ENCODE data around the gene C1orf53.

The C1orf53 gene

DNA sequence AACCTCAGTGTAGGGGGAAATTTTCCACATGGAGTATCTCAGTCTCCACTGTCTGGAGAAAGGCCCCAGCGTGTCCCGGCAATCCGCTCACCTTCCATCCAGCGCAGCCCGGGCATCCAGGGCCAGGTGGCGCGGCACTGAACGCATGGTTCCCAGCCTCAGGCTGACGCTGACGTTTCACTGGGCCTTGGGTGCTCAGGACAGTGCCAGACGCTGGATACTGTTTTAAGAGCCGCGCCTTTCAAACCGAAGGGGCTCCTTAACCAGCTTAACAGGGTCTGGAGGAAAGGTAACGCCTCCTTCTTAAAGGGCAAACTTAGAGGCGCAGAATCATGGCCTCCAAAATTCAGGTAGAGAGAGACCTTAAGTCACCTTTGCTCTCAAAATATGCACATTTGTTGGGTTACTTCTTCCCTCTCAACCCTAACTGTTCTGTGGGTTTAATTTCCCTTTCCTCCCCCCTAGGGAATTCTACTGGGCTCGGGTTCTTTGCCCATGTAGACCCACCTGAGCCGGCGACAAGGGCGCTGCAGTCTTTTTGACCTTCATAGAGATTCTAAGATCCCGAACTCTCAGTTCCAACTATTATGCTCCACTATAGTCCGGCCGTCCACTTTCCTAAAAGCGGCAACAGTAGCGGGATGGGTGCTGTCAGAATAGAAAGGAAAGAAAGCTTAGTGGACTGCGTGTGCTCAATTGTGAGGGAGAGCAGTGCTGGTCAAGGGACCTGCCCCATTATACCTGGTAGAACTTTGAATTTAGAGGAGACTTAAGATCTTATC, 11.3 kb downstream of the C1orf53 start:
- Histone ChIP-seq H3K4me1 (ENCODE audit: insufficient read depth, low read length) (peaks cover 31% of the 10 kb centered on the region), H3K4me2 (ENCODE audit: insufficient read depth, low read length) (no peak overlapping the region), H4K20me1 (ENCODE audit: insufficient read depth, low read length) (no peaks in the 10 kb centered on the region), H3K9me3 (ENCODE audit: insufficient read depth, low read length, severe bottlenecking) (no peaks in the 10 kb centered on the region), H3K9ac (ENCODE audit: low read depth, low read length) (no peak overlapping the region), H2AFZ (ENCODE audit: low read depth, low read length) (no peak overlapping the region), H3K79me2 (ENCODE audit: insufficient read depth, low read length) (no peaks in the 10 kb centered on the region), H3K36me3 (ENCODE audit: insufficient read depth, low read length) (no peaks in the 10 kb centered on the region), H3K4me3 (ENCODE audit: low read depth in 1 of 2, low read length in 2 of 2) (no peak overlapping the region), H3K27ac (ENCODE audit: low read length) (no peak overlapping the region), H3K27me3 (ENCODE audit: insufficient read depth, low read length, poor library complexity) (peaks cover 14% of the 10 kb centered on the region)
- TF ChIP-seq EZH2 (IDR thresholded peaks at IDR 0.05; ENCODE audit: borderline replicate concordance, low read depth, low read length, severe bottlenecking): no peak
- TF ChIP-seq, protein P1, sequence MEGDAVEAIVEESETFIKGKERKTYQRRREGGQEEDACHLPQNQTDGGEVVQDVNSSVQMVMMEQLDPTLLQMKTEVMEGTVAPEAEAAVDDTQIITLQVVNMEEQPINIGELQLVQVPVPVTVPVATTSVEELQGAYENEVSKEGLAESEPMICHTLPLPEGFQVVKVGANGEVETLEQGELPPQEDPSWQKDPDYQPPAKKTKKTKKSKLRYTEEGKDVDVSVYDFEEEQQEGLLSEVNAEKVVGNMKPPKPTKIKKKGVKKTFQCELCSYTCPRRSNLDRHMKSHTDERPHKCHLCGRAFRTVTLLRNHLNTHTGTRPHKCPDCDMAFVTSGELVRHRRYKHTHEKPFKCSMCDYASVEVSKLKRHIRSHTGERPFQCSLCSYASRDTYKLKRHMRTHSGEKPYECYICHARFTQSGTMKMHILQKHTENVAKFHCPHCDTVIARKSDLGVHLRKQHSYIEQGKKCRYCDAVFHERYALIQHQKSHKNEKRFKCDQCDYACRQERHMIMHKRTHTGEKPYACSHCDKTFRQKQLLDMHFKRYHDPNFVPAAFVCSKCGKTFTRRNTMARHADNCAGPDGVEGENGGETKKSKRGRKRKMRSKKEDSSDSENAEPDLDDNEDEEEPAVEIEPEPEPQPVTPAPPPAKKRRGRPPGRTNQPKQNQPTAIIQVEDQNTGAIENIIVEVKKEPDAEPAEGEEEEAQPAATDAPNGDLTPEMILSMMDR (IDR thresholded peaks at IDR 0.05; ENCODE audit: borderline replicate concordance, extremely low read depth, low read length, poor library complexity, severe bottlenecking): no peak
- DNase-seq (no peak), ATAC-seq (ENCODE audit: insufficient read depth, low read depth) (no peak)

DNA sequence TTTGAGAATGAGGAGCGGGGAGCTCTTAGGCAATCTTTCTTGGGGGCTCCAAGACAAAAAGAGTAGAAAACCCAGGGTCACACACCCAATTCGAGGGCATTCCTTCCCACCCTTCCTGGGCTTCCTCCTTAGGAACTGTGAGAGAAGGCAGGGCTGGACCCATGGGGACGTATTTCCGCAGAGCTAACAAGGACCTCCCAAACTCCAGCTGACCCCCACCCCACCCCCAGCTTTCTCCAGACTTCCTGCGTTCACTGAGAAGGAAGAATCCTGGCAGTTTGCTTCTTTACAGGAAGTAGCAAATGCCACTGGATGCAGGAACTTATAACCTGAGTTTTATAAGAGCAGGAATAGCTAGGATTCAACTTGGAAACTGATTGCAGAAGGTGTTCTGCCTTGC, 12.1 kb downstream of the C1orf53 start:
- H3K4me1 ChIP-seq (ENCODE audit: insufficient read depth, low read length): peaks cover 23% of the 10 kb centered on the region
- no peaks in the 10 kb centered on the region for H4K20me1 ChIP-seq (ENCODE audit: insufficient read depth, low read length)
- DNase-seq: no peak
- no peak overlapping the region for H3K4me2 ChIP-seq (ENCODE audit: insufficient read depth, low read length)
- no peak overlapping the region for H3K4me3 ChIP-seq (ENCODE audit: low read depth in 1 of 2, low read length in 2 of 2)
- no peak overlapping the region for H3K9ac ChIP-seq (ENCODE audit: low read depth, low read length)
- ATAC-seq (ENCODE audit: insufficient read depth, low read depth): no peak
- H3K27ac ChIP-seq (ENCODE audit: low read length): no peak overlapping the region
- no peaks in the 10 kb centered on the region for H3K9me3 ChIP-seq (ENCODE audit: insufficient read depth, low read length, severe bottlenecking)
- H3K79me2 ChIP-seq (ENCODE audit: insufficient read depth, low read length): no peaks in the 10 kb centered on the region
- H3K27me3 ChIP-seq (ENCODE audit: insufficient read depth, low read length, poor library complexity): peaks cover 14% of the 10 kb centered on the region
- TF ChIP-seq, protein P1 (IDR thresholded peaks at IDR 0.05; ENCODE audit: borderline replicate concordance, extremely low read depth, low read length, poor library complexity, severe bottlenecking): no peak
- no peak for TF ChIP-seq EZH2 (IDR thresholded peaks at IDR 0.05; ENCODE audit: borderline replicate concordance, low read depth, low read length, severe bottlenecking)
- no peaks in the 10 kb centered on the region for H3K36me3 ChIP-seq (ENCODE audit: insufficient read depth, low read length)
- no peak overlapping the region; the same call in 1 of the 2 replicates for H2AFZ ChIP-seq (ENCODE audit: low read depth, low read length)

DNA sequence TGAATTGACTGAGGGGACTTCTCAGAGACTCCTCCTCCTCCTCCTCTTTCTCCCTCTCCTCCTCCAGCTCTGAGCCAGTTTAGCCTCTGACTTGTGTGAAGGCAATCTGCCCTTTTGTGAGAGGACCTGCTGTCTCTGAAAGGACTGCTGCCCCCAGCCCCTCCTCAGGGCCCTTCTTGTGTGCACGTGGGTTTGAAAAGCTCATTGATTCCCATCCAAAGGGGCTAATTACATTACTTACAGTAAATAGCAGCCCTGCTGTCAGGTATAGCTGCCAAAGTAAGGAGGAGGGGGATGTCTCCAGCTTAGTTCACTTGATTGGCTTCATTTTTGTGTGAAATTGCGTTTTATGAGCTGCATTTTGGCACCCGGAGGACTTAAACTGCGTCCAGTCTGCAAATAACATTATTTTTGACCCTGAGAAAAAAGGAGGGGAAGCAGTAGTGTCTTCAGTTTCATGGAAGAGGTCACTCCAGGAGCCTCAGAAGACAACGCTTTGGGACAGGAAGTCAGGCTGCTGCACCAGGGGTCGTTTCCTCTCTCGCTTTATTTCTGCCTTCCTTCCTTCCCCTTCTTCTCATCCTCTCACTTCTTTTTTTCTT, 12.9 kb downstream of the C1orf53 start:
- H3K27me3 ChIP-seq (ENCODE audit: insufficient read depth, low read length, poor library complexity): peaks cover 14% of the 10 kb centered on the region
- H3K27ac ChIP-seq (ENCODE audit: low read length): no peak overlapping the region
- H3K36me3 ChIP-seq (ENCODE audit: insufficient read depth, low read length): no peaks in the 10 kb centered on the region
- peaks cover 14% of the 10 kb centered on the region for H3K4me1 ChIP-seq (ENCODE audit: insufficient read depth, low read length)
- DNase-seq (no peak), ATAC-seq (ENCODE audit: insufficient read depth, low read depth) (no peak)
- H4K20me1 ChIP-seq (ENCODE audit: insufficient read depth, low read length): no peaks in the 10 kb centered on the region
- no peak for TF ChIP-seq EZH2 (IDR thresholded peaks at IDR 0.05; ENCODE audit: borderline replicate concordance, low read depth, low read length, severe bottlenecking)
- TF ChIP-seq, protein P1 (IDR thresholded peaks at IDR 0.05; ENCODE audit: borderline replicate concordance, extremely low read depth, low read length, poor library complexity, severe bottlenecking): no peak
- no peak overlapping the region for H3K4me2 ChIP-seq (ENCODE audit: insufficient read depth, low read length)
- H2AFZ ChIP-seq (ENCODE audit: low read depth, low read length): peak overlapping the region; percentile 12; the same call in 1 of the 2 replicates
- H3K9me3 ChIP-seq (ENCODE audit: insufficient read depth, low read length, severe bottlenecking): no peaks in the 10 kb centered on the region
- no peak overlapping the region for H3K4me3 ChIP-seq (ENCODE audit: low read depth in 1 of 2, low read length in 2 of 2)
- no peaks in the 10 kb centered on the region for H3K79me2 ChIP-seq (ENCODE audit: insufficient read depth, low read length)
- H3K9ac ChIP-seq (ENCODE audit: low read depth, low read length): no peak overlapping the region

All from DND-41 (cell line).